NCI-H2196 (cell line): ENCODE results near the gene HIF1A.
"Not testable (repeated sequence)": the region's sequence is repeated elsewhere in the genome, so short reads cannot be mapped to it uniquely, and the experiment has no call there.

Source experiments
- DNase-seq: peaks from one replicate; lab custom pipeline; 2025; ENCODE audit not compliant: unreplicated experiment; lab: John Stamatoyannopoulos, UW

Gene HIF1A

GRCh38 chr14:61694830-61695694 lies at the start of gene HIF1A:
Gene HIF1A, plus strand, starts transcription at chr14:61695513. Its CDS starts 292 bp downstream, at chr14:61695805.
- peak; percentile 98 for DNase-seq

GRCh38 chr14:61646366-61647116 lies 48.8 kb upstream of the HIF1A start:
- DNase-seq = no peak

- DNase-seq = no peak
Measured at GRCh38 chr14:61647704-61648103, 47.6 kb upstream of the HIF1A start.

GRCh38 chr14:61648377-61648776 lies 46.9 kb upstream of the HIF1A start:
- DNase-seq = no peak

- DNase-seq = no peak
Measured at GRCh38 chr14:61649283-61649682, 46.0 kb upstream of the HIF1A start.

GRCh38 chr14:61651355-61651754 lies 44.0 kb upstream of the HIF1A start:
- no peak for DNase-seq

- no peak for DNase-seq
Measured at GRCh38 chr14:61652526-61653262, 42.6 kb upstream of the HIF1A start.

- no peak for DNase-seq
Measured at GRCh38 chr14:61653507-61653906, 41.8 kb upstream of the HIF1A start.

- DNase-seq = no peak
Measured at GRCh38 chr14:61654026-61654425, 41.3 kb upstream of the HIF1A start.

GRCh38 chr14:61655777-61656176 lies 39.5 kb upstream of the HIF1A start:
- DNase-seq = no peak

GRCh38 chr14:61656341-61656740 lies 39.0 kb upstream of the HIF1A start:
- DNase-seq = no peak

GRCh38 chr14:61658111-61658510 lies 37.2 kb upstream of the HIF1A start:
- DNase-seq = not testable (repeated sequence)

- no peak for DNase-seq
Measured at GRCh38 chr14:61659582-61659981, 35.7 kb upstream of the HIF1A start.

- no peak for DNase-seq
Measured at GRCh38 chr14:61661471-61662400, 33.6 kb upstream of the HIF1A start.

- DNase-seq = peak; percentile 19
Measured at GRCh38 chr14:61662437-61663311, 32.6 kb upstream of the HIF1A start.

GRCh38 chr14:61663312-61663979 lies 31.9 kb upstream of the HIF1A start:
- DNase-seq = no peak

- no peak for DNase-seq
Measured at GRCh38 chr14:61668282-61668681, 27.0 kb upstream of the HIF1A start.

GRCh38 chr14:61670576-61670975 lies 24.7 kb upstream of the HIF1A start:
- no peak for DNase-seq

- no peak for DNase-seq
Measured at GRCh38 chr14:61671082-61671481, 24.2 kb upstream of the HIF1A start.
